HG02884 (cell line): ENCODE results near the gene CACNA2D3.

Experiments
- ATAC-seq: cut with Tn5 transposase; IDR thresholded peaks from one replicate; pipeline ENCODE4 v1.9.1; 2021; ENCODE audit warnings: mild to moderate bottlenecking, moderate library complexity; ENCODE audit not compliant: unreplicated experiment

The CACNA2D3 gene

GRCh38 chr3:55014081-55014480, 891.7 kb downstream of the CACNA2D3 start:
- no peak for ATAC-seq

- no peak for ATAC-seq
Observed at GRCh38 chr3:55014906-55015305, 892.6 kb downstream of the CACNA2D3 start.

GRCh38 chr3:55017876-55018275, 895.5 kb downstream of the CACNA2D3 start:
- ATAC-seq = no peak

- ATAC-seq = no peak
Observed at GRCh38 chr3:55030938-55031337, 908.6 kb downstream of the CACNA2D3 start.

- no peak for ATAC-seq
Observed at GRCh38 chr3:55036883-55037577, 914.7 kb downstream of the CACNA2D3 start.

- no peak for ATAC-seq
Observed at GRCh38 chr3:55042591-55042990, 920.2 kb downstream of the CACNA2D3 start.

- ATAC-seq = no peak
Observed at GRCh38 chr3:55044486-55044885, 922.1 kb downstream of the CACNA2D3 start.

GRCh38 chr3:55059027-55059629, 936.8 kb downstream of the CACNA2D3 start:
- no peak for ATAC-seq

- ATAC-seq = no peak
Observed at GRCh38 chr3:55060896-55061719, 938.8 kb downstream of the CACNA2D3 start.

- ATAC-seq = no peak
Observed at GRCh38 chr3:55061720-55062034, 939.3 kb downstream of the CACNA2D3 start.

GRCh38 chr3:55064164-55064563, 941.8 kb downstream of the CACNA2D3 start:
- no peak for ATAC-seq

- ATAC-seq = no peak
Observed at GRCh38 chr3:55065331-55065730, 943.0 kb downstream of the CACNA2D3 start.

- no peak for ATAC-seq
Observed at GRCh38 chr3:55066551-55067047, 944.2 kb downstream of the CACNA2D3 start.

GRCh38 chr3:55069950-55070349, 947.6 kb downstream of the CACNA2D3 start:
- no peak for ATAC-seq

- ATAC-seq = no peak
Observed at GRCh38 chr3:55074796-55075195, 952.4 kb downstream of the CACNA2D3 start.

- no peak for ATAC-seq
Observed at GRCh38 chr3:55075846-55076245, 953.5 kb downstream of the CACNA2D3 start.

- no peak for ATAC-seq
Observed at GRCh38 chr3:55077726-55078125, 955.4 kb downstream of the CACNA2D3 start.

GRCh38 chr3:55078876-55079275, 956.5 kb downstream of the CACNA2D3 start:
- ATAC-seq = no peak

GRCh38 chr3:55085231-55085630, 962.9 kb downstream of the CACNA2D3 start:
- no peak for ATAC-seq

GRCh38 chr3:55089211-55089610, 966.9 kb downstream of the CACNA2D3 start:
- no peak for ATAC-seq

GRCh38 chr3:55090291-55090690, 967.9 kb downstream of the CACNA2D3 start:
- no peak for ATAC-seq

- ATAC-seq = no peak
Observed at GRCh38 chr3:55090746-55091145, 968.4 kb downstream of the CACNA2D3 start.
